ENCODE measurements around the gene POU6F2.

POU6F2 gene

GRCh38 chr7:39446546-39446945 lies 468.8 kb downstream of the POU6F2 start:
- Histone ChIP-seq H3K4me2 (ENCODE audit: insufficient read depth, low read length, poor library complexity, severe bottlenecking) (no peak overlapping the region), H3K9ac (ENCODE audit: low read depth, low read length, poor library complexity) (no peak overlapping the region), H3K27me3 (ENCODE audit: control insufficient read depth in 3 of 3, insufficient read depth in 3 of 3, low read depth in 1 of 3, low read length in 3 of 3) (no peaks in the 10 kb centered on the region), H3K18ac (ENCODE audit: low read length) (no peak overlapping the region), H3K23ac (ENCODE audit: low read depth, low read length, poor library complexity) (no peak overlapping the region), H3K4me1 (ENCODE audit: control insufficient read depth in 2 of 2, insufficient read depth in 1 of 2, low read depth in 1 of 2, low read length in 2 of 2) (no peaks in the 10 kb centered on the region), H3K79me1 (ENCODE audit: low read depth, low read length) (no peaks in the 10 kb centered on the region), H2BK15ac (ENCODE audit: low read length) (no peak overlapping the region), H3K4me3 (ENCODE audit: low read length in 2 of 2) (no peak overlapping the region), H3K14ac (ENCODE audit: low read length) (no peak overlapping the region), H4K8ac (ENCODE audit: low read depth, low read length) (no peak overlapping the region), H2AFZ (ENCODE audit: low read length) (peak overlapping the region; percentile 31), H2BK12ac (ENCODE audit: low read length) (no peak overlapping the region), H3K27ac (replicated peaks; ENCODE audit: low read length) (no peak overlapping the region), H2BK5ac (ENCODE audit: low read length) (no peak overlapping the region), H3K36me3 (replicated peaks in 1 of 2; ENCODE audit: control insufficient read depth in 2 of 2, insufficient read depth in 2 of 2, low read length in 2 of 2) (no peaks in the 10 kb centered on the region), H3K4ac (ENCODE audit: low read length) (no peak overlapping the region), H4K91ac (ENCODE audit: low read depth, low read length, poor library complexity) (no peak overlapping the region), H2BK120ac (ENCODE audit: low read depth, low read length) (no peak overlapping the region), H2AK5ac (ENCODE audit: low read depth, low read length) (no peak overlapping the region), H3K9me3 (replicated peaks in 1 of 2; ENCODE audit: control insufficient read depth in 2 of 2, insufficient read depth in 1 of 2, low read depth in 1 of 2, low read length in 2 of 2) (no peaks in the 10 kb centered on the region)
- DNase-seq (ENCODE audit: low spot score) = no peak
- WGBS, 2 donors (ENCODE audit: extremely low coverage in 2 of 2, insufficient read length in 2 of 2, insufficient replicate concordance in 1 of 2) = no CpG with 5 or more reads among the region's 3 CpGs

- H4K91ac ChIP-seq (ENCODE audit: low read depth, low read length, poor library complexity) = no peak overlapping the region
- H3K36me3 ChIP-seq (replicated peaks in 1 of 2; ENCODE audit: control insufficient read depth in 2 of 2, insufficient read depth in 2 of 2, low read length in 2 of 2) = no peaks in the 10 kb centered on the region
- no peak for DNase-seq (ENCODE audit: low spot score)
- H3K4me1 ChIP-seq (ENCODE audit: control insufficient read depth in 2 of 2, insufficient read depth in 1 of 2, low read depth in 1 of 2, low read length in 2 of 2) = peaks cover 0 to 3% of the 10 kb centered on the region in 2 donors
- peak overlapping the region; percentile 21 for H2AFZ ChIP-seq (ENCODE audit: low read length)
- H2BK120ac ChIP-seq (ENCODE audit: low read depth, low read length) = no peak overlapping the region
- H2BK5ac ChIP-seq (ENCODE audit: low read length) = no peak overlapping the region
- H2BK12ac ChIP-seq (ENCODE audit: low read length) = no peak overlapping the region
- H3K18ac ChIP-seq (ENCODE audit: low read length) = no peak overlapping the region
- no CpG with 5 or more reads among the region's 3 CpGs for WGBS, 2 donors (ENCODE audit: extremely low coverage in 2 of 2, insufficient read length in 2 of 2, insufficient replicate concordance in 1 of 2)
- no peak overlapping the region for H3K4ac ChIP-seq (ENCODE audit: low read length)
- no peaks in the 10 kb centered on the region for H3K9me3 ChIP-seq (replicated peaks in 1 of 2; ENCODE audit: control insufficient read depth in 2 of 2, insufficient read depth in 1 of 2, low read depth in 1 of 2, low read length in 2 of 2)
- H3K9ac ChIP-seq (ENCODE audit: low read depth, low read length, poor library complexity) = no peak overlapping the region
- H3K14ac ChIP-seq (ENCODE audit: low read length) = no peak overlapping the region
- H3K27me3 ChIP-seq (ENCODE audit: control insufficient read depth in 3 of 3, insufficient read depth in 3 of 3, low read depth in 1 of 3, low read length in 3 of 3) = no peaks in the 10 kb centered on the region
- H2AK5ac ChIP-seq (ENCODE audit: low read depth, low read length) = no peak overlapping the region
- no peak overlapping the region for H4K8ac ChIP-seq (ENCODE audit: low read depth, low read length)
- H3K27ac ChIP-seq (replicated peaks; ENCODE audit: low read length) = no peak overlapping the region
- no peak overlapping the region for H2BK15ac ChIP-seq (ENCODE audit: low read length)
- no peak overlapping the region for H3K4me2 ChIP-seq (ENCODE audit: insufficient read depth, low read length, poor library complexity, severe bottlenecking)
- H3K79me1 ChIP-seq (ENCODE audit: low read depth, low read length) = no peaks in the 10 kb centered on the region
- H3K4me3 ChIP-seq (ENCODE audit: low read length in 2 of 2) = no peak overlapping the region
- no peak overlapping the region for H3K23ac ChIP-seq (ENCODE audit: low read depth, low read length, poor library complexity)
These were observed 474.2 kb downstream of the POU6F2 start for GRCh38 chr7:39451901-39452300.

DNA sequence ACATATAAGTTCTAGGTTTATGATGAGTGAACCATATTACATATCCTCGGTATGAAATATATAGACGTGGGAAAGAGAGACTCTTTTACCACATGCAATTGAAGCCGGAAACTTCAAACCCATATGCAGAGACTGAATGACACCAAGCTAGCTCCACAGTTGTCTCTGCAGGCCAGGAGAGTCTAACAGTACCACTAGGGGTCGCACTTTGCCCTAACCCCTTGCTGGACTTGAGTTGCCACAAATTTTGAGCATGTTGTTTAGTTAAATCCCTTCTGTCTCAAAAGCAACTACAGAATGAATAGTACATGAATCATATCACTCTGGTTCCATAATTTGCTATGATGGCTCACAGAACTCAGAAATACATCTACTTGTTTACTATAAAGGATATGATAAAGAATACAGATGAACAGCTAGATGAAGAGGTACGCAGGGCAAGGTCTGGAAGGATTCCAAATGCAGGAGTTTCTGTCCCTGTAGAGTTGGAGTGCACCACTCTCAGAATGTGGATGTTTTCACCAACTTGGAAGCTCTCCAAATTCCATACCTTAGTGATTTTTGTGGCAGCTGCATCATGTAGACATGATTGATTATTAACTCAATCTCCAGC lies 476.1 kb downstream of the POU6F2 start:
- Histone ChIP-seq H2BK5ac (ENCODE audit: low read length) (no peak overlapping the region), H3K4me1 (ENCODE audit: control insufficient read depth in 2 of 2, insufficient read depth in 1 of 2, low read depth in 1 of 2, low read length in 2 of 2) (peaks cover 0 to 3% of the 10 kb centered on the region in 2 donors), H2BK12ac (ENCODE audit: low read length) (no peak overlapping the region), H3K36me3 (replicated peaks in 1 of 2; ENCODE audit: control insufficient read depth in 2 of 2, insufficient read depth in 2 of 2, low read length in 2 of 2) (no peaks in the 10 kb centered on the region), H3K4me2 (ENCODE audit: insufficient read depth, low read length, poor library complexity, severe bottlenecking) (no peak overlapping the region), H3K18ac (ENCODE audit: low read length) (no peak overlapping the region), H3K4ac (ENCODE audit: low read length) (no peak overlapping the region), H2AK5ac (ENCODE audit: low read depth, low read length) (no peak overlapping the region), H4K91ac (ENCODE audit: low read depth, low read length, poor library complexity) (no peak overlapping the region), H3K27ac (replicated peaks; ENCODE audit: low read length) (no peak overlapping the region), H3K79me1 (ENCODE audit: low read depth, low read length) (no peaks in the 10 kb centered on the region), H2BK15ac (ENCODE audit: low read length) (no peak overlapping the region), H3K9me3 (replicated peaks in 1 of 2; ENCODE audit: control insufficient read depth in 2 of 2, insufficient read depth in 1 of 2, low read depth in 1 of 2, low read length in 2 of 2) (no peaks in the 10 kb centered on the region), H3K9ac (ENCODE audit: low read depth, low read length, poor library complexity) (no peak overlapping the region), H2AFZ (ENCODE audit: low read length) (no peak overlapping the region), H3K23ac (ENCODE audit: low read depth, low read length, poor library complexity) (no peak overlapping the region), H3K4me3 (ENCODE audit: low read length in 2 of 2) (no peak overlapping the region), H3K14ac (ENCODE audit: low read length) (no peak overlapping the region), H3K27me3 (ENCODE audit: control insufficient read depth in 3 of 3, insufficient read depth in 3 of 3, low read depth in 1 of 3, low read length in 3 of 3) (no peaks in the 10 kb centered on the region), H2BK120ac (ENCODE audit: low read depth, low read length) (no peak overlapping the region), H4K8ac (ENCODE audit: low read depth, low read length) (no peak overlapping the region)
- no CpG with 5 or more reads among the region's 5 CpGs for WGBS, 2 donors (ENCODE audit: extremely low coverage in 2 of 2, insufficient read length in 2 of 2, insufficient replicate concordance in 1 of 2)
- peak; percentile 57 for DNase-seq (ENCODE audit: low spot score)

DNA sequence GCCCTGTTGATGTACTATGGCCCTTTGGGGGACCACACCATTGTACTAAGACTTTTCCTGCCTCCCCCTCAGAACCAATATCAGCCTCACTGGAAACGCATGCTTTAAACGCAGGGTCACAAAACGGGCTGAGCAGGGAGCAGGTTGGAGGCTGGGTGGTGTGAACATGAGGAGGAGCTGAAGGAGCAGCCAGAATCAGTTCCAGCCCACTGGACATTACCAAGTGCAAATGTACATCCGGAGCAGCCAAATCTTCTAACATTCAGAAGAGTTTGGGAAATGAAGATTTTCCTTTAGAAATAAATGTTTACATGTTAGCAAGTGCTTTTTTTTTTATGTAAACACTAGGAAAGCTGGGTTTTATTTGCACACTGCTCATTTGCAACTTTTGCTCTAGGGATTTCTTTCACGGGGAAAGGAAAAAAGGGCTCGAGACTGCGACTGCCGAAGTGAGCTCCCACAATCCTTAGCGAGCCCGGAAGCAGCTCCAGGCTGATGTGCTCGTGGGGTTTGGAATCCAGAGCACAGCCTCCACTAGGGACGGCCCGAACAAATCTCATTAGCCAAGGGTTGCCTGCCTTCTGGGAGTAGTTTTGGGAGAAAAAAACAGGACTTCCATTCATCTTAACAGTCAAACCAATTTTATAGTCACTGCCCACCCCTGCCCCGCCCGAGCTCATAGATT lies 480.5 kb downstream of the POU6F2 start:
- Histone ChIP-seq H2BK12ac (ENCODE audit: low read length) (no peak overlapping the region), H3K9ac (ENCODE audit: low read depth, low read length, poor library complexity) (no peak overlapping the region), H3K23ac (ENCODE audit: low read depth, low read length, poor library complexity) (no peak overlapping the region), H3K9me3 (replicated peaks in 1 of 2; ENCODE audit: control insufficient read depth in 2 of 2, insufficient read depth in 1 of 2, low read depth in 1 of 2, low read length in 2 of 2) (no peaks in the 10 kb centered on the region), H3K4me3 (ENCODE audit: low read length in 2 of 2) (no peak overlapping the region), H3K4ac (ENCODE audit: low read length) (no peak overlapping the region), H3K4me1 (ENCODE audit: control insufficient read depth in 2 of 2, insufficient read depth in 1 of 2, low read depth in 1 of 2, low read length in 2 of 2) (peaks cover 5 to 9% of the 10 kb centered on the region in 2 donors), H2AK5ac (ENCODE audit: low read depth, low read length) (no peak overlapping the region), H2BK5ac (ENCODE audit: low read length) (no peak overlapping the region), H3K4me2 (ENCODE audit: insufficient read depth, low read length, poor library complexity, severe bottlenecking) (no peak overlapping the region), H3K27ac (replicated peaks; ENCODE audit: low read length) (no peak overlapping the region), H3K36me3 (replicated peaks in 1 of 2; ENCODE audit: control insufficient read depth in 2 of 2, insufficient read depth in 2 of 2, low read length in 2 of 2) (no peaks in the 10 kb centered on the region), H3K27me3 (ENCODE audit: control insufficient read depth in 3 of 3, insufficient read depth in 3 of 3, low read depth in 1 of 3, low read length in 3 of 3) (no peaks in the 10 kb centered on the region), H2BK120ac (ENCODE audit: low read depth, low read length) (no peak overlapping the region), H3K14ac (ENCODE audit: low read length) (no peak overlapping the region), H4K8ac (ENCODE audit: low read depth, low read length) (no peak overlapping the region), H2BK15ac (ENCODE audit: low read length) (no peak overlapping the region), H4K91ac (ENCODE audit: low read depth, low read length, poor library complexity) (no peak overlapping the region), H2AFZ (ENCODE audit: low read length) (no peak overlapping the region), H3K18ac (ENCODE audit: low read length) (no peak overlapping the region), H3K79me1 (ENCODE audit: low read depth, low read length) (no peaks in the 10 kb centered on the region)
- no CpG with 5 or more reads among the region's 15 CpGs for WGBS, 2 donors (ENCODE audit: extremely low coverage in 2 of 2, insufficient read length in 2 of 2, insufficient replicate concordance in 1 of 2)
- DNase-seq (ENCODE audit: low spot score) = no peak

Measured in neuronal stem cell (in vitro differentiated cells).